NB4 (cell line): Measurements from ENCODE around the gene GARIN5A.

Experiments
- DNase-seq: peaks from one replicate; pipeline ENCODE4 v3.0.0; 2010; ENCODE audit warnings: low read depth
- H3K4me3 ChIP-seq: one replicate; pipeline ENCODE4 v1.5.1; 2011; ENCODE audit warnings: mild to moderate bottlenecking, low read depth, low read length, moderate library complexity
- CTCF ChIP-seq: IDR thresholded peaks from one replicate; pipeline ENCODE4 v1.5.1; 2012; ENCODE audit warnings: low read depth, low read length
- MAX ChIP-seq: IDR thresholded peaks from 2 replicates; pipeline ENCODE4 v1.6.1; 2011; ENCODE audit warnings: low read depth, low read length
- MYC ChIP-seq: IDR thresholded peaks from 2 replicates; pipeline ENCODE4 v1.6.1; 2011; ENCODE audit warnings: low read depth, low read length
- POLR2A ChIP-seq: IDR thresholded peaks from 2 replicates; pipeline ENCODE4 v1.6.1; 2011; ENCODE audit warnings: mild to moderate bottlenecking; ENCODE audit not compliant: insufficient read length; ENCODE audit errors: extremely low read depth

Gene GARIN5A

GRCh38 chr19:50517704-50518075 lies 41.0 kb upstream of the GARIN5A start:
- H3K4me3 ChIP-seq, result no peak overlapping the region
- no peak for DNase-seq
- TF ChIP-seq CTCF (no peak), POLR2A (no peak), MAX (no peak), MYC (no peak)

- DNase-seq, result no peak
- no peak for TF ChIP-seq CTCF
- TF ChIP-seq MAX, result no peak
- TF ChIP-seq POLR2A, result no peak
- TF ChIP-seq MYC, result no peak
- no peak overlapping the region for H3K4me3 ChIP-seq
Observed at GRCh38 chr19:50516964-50517703, 40.5 kb upstream of the GARIN5A start.

- no peak for DNase-seq
- TF ChIP-seq POLR2A (no peak), MAX (no peak), MYC (no peak), CTCF (no peak)
- no peak overlapping the region for H3K4me3 ChIP-seq
Observed at GRCh38 chr19:50516456-50516855, 39.8 kb upstream of the GARIN5A start.

GRCh38 chr19:50515168-50515561 lies 38.5 kb upstream of the GARIN5A start:
- H3K4me3 ChIP-seq, result no peak overlapping the region
- DNase-seq, result no peak
- TF ChIP-seq CTCF (no peak), MAX (no peak), MYC (no peak), POLR2A (no peak)

GRCh38 chr19:50514346-50515167 lies 37.9 kb upstream of the GARIN5A start:
- no peak for DNase-seq
- TF ChIP-seq POLR2A (no peak), MYC (no peak), MAX (no peak), CTCF (no peak)
- no peak overlapping the region for H3K4me3 ChIP-seq
